ENCODE results near the gene WASF3.

Gene WASF3

GRCh38 chr13:26541678-26542568 is 15.6 kb upstream of the WASF3 start:
- Histone ChIP-seq H3K36me3 (ENCODE audit: control insufficient read depth in 1 of 2, insufficient read depth in 2 of 2, low read length in 2 of 2) (no peaks in the 10 kb centered on the region), H3K4me1 (ENCODE audit: control insufficient read depth in 1 of 2, insufficient read depth in 2 of 2, low read length in 2 of 2) (peaks cover 0 to 7% of the 10 kb centered on the region in 2 donors), H3K27ac (ENCODE audit: low read depth, low read length) (no peak overlapping the region), H3K4me3 (ENCODE audit: low read depth in 1 of 2, low read length in 2 of 2) (no peak overlapping the region), H3K9me3 (ENCODE audit: control insufficient read depth in 1 of 2, low read length in 2 of 2) (no peaks in the 10 kb centered on the region), H3K27me3 (ENCODE audit: control insufficient read depth in 1 of 2, insufficient read depth in 2 of 2, low read length in 2 of 2) (peaks cover 0 to 5% of the 10 kb centered on the region in 2 donors), H3K9ac (ENCODE audit: low read depth in 1 of 2, low read length in 2 of 2) (no peak overlapping the region)

DNA sequence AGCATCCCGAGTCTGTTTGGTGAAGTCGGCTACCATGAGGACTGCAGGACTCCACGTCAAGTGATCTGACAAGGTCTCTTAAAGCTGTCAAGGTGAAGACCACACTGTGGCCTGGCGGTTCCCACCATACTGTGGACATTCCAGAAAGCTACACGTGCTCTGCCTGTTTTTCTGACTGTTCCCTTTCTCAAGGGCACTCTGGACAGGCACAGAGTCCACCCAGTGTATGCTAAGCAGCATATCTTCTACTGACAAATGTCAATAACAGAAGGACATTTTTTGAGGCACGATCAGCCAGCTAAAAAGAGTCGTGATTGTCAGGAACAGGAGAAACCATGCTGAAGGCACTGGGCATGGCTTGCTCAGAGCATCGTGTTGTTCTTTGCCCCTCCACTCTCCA is 12.8 kb upstream of the WASF3 start:
- H3K27ac ChIP-seq (ENCODE audit: low read depth, low read length): no peak overlapping the region
- H3K9ac ChIP-seq (ENCODE audit: low read depth in 1 of 2, low read length in 2 of 2): no peak overlapping the region
- no peaks in the 10 kb centered on the region for H3K4me1 ChIP-seq (ENCODE audit: control insufficient read depth in 1 of 2, insufficient read depth in 2 of 2, low read length in 2 of 2)
- no peaks in the 10 kb centered on the region for H3K36me3 ChIP-seq (ENCODE audit: control insufficient read depth in 1 of 2, insufficient read depth in 2 of 2, low read length in 2 of 2)
- H3K9me3 ChIP-seq (ENCODE audit: control insufficient read depth in 1 of 2, low read length in 2 of 2): no peaks in the 10 kb centered on the region
- H3K4me3 ChIP-seq (ENCODE audit: low read depth in 1 of 2, low read length in 2 of 2): no peak overlapping the region
- H3K27me3 ChIP-seq (ENCODE audit: control insufficient read depth in 1 of 2, insufficient read depth in 2 of 2, low read length in 2 of 2): peaks cover 0 to 8% of the 10 kb centered on the region in 2 donors

DNA sequence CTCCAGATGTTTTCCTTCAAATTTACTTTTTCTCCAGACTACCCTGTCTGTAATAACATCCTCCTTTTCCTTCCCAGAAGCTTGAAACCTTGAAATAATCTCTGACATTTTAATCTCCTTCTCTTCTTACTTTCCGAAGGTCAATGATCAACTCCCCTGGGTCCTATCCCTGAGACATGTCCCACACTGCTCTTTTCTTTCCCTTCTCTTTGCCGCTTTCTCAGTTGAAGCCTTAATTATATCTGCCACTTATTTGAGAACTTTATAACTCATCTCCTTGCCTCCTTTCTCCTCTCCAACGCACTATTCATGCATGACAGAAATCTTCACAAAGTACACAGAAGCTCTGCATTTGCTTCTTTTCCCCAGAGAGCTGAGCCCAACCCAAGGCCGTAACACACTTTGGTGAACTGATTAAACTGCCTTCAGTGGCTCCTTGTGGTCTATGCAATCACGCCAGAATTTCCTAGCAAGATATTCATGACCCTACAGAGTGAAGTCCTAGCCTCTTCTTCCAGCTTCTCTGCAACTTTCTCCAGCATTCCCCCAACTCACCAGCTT is 9.2 kb upstream of the WASF3 start:
- H3K4me1 ChIP-seq (ENCODE audit: control insufficient read depth in 1 of 2, insufficient read depth in 2 of 2, low read length in 2 of 2): no peaks in the 10 kb centered on the region
- H3K27ac ChIP-seq (ENCODE audit: low read depth, low read length): no peak overlapping the region
- no peaks in the 10 kb centered on the region for H3K9me3 ChIP-seq (ENCODE audit: control insufficient read depth in 1 of 2, low read length in 2 of 2)
- peaks cover 11 to 15% of the 10 kb centered on the region in 2 donors for H3K27me3 ChIP-seq (ENCODE audit: control insufficient read depth in 1 of 2, insufficient read depth in 2 of 2, low read length in 2 of 2)
- no peak overlapping the region for H3K4me3 ChIP-seq (ENCODE audit: low read depth in 1 of 2, low read length in 2 of 2)
- no peak overlapping the region for H3K9ac ChIP-seq (ENCODE audit: low read depth in 1 of 2, low read length in 2 of 2)
- no peaks in the 10 kb centered on the region for H3K36me3 ChIP-seq (ENCODE audit: control insufficient read depth in 1 of 2, insufficient read depth in 2 of 2, low read length in 2 of 2)

DNA sequence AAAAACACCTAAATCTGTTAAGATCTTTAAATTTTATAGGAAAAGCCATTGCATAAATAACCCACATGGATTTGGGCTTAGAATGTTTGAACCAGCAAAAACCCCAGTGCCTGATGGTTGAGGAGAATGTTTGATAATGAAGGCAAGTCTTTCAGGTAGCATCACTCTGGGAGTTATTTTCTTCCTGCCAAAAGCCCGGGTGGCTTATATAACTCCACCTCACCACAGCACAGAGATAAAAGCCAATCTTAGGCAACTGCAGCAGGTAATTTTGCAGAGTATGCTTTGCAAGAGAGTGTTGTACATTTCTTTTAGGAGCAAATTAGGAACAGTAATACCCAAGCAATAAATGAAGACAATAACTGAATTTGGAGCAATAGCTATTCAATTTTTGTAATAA is 7.8 kb upstream of the WASF3 start:
- H3K27me3 ChIP-seq (ENCODE audit: control insufficient read depth in 1 of 2, insufficient read depth in 2 of 2, low read length in 2 of 2): peaks cover 9 to 15% of the 10 kb centered on the region in 2 donors
- H3K36me3 ChIP-seq (ENCODE audit: control insufficient read depth in 1 of 2, insufficient read depth in 2 of 2, low read length in 2 of 2): no peaks in the 10 kb centered on the region
- H3K4me1 ChIP-seq (ENCODE audit: control insufficient read depth in 1 of 2, insufficient read depth in 2 of 2, low read length in 2 of 2): no peaks in the 10 kb centered on the region
- no peak overlapping the region for H3K4me3 ChIP-seq (ENCODE audit: low read depth in 1 of 2, low read length in 2 of 2)
- H3K27ac ChIP-seq (ENCODE audit: low read depth, low read length): no peak overlapping the region
- no peaks in the 10 kb centered on the region for H3K9me3 ChIP-seq (ENCODE audit: control insufficient read depth in 1 of 2, low read length in 2 of 2)
- H3K9ac ChIP-seq (ENCODE audit: low read depth in 1 of 2, low read length in 2 of 2): no peak overlapping the region

DNA sequence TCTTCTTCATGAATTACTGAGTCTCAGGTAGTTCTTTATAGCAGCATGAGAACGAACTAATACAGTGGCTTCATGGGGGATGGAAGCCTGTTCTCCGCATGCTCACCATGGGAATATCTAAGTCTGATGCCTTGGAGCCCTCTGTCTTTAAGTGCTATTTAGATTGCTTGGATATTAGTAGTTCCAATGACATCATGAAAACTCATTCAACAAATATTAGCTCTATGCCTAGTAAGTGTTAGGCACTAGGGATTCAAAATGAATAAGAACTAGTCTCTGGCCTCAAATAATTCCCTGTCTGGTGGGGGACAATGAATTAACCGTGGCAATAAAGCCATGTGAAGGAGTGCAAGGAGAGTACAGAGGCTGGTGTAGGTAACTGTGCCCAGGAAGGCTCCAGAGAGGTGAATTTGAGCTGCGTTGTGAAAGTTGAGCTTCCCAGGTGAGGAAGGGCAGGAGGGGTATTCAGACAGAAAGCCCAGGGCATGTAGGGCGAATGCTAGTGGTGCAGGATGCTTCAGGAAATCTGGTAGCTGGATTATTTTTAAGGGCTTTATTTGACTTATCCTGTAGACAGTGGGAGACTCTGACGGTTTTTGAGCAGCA is 6.1 kb upstream of the WASF3 start:
- Histone ChIP-seq H3K9ac (ENCODE audit: low read depth in 1 of 2, low read length in 2 of 2) (no peak overlapping the region), H3K9me3 (ENCODE audit: control insufficient read depth in 1 of 2, low read length in 2 of 2) (no peaks in the 10 kb centered on the region), H3K36me3 (ENCODE audit: control insufficient read depth in 1 of 2, insufficient read depth in 2 of 2, low read length in 2 of 2) (no peaks in the 10 kb centered on the region), H3K27me3 (ENCODE audit: control insufficient read depth in 1 of 2, insufficient read depth in 2 of 2, low read length in 2 of 2) (peaks cover 11 to 15% of the 10 kb centered on the region in 2 donors), H3K4me3 (ENCODE audit: low read depth in 1 of 2, low read length in 2 of 2) (no peak overlapping the region), H3K4me1 (ENCODE audit: control insufficient read depth in 1 of 2, insufficient read depth in 2 of 2, low read length in 2 of 2) (no peaks in the 10 kb centered on the region), H3K27ac (ENCODE audit: low read depth, low read length) (no peak overlapping the region)

DNA sequence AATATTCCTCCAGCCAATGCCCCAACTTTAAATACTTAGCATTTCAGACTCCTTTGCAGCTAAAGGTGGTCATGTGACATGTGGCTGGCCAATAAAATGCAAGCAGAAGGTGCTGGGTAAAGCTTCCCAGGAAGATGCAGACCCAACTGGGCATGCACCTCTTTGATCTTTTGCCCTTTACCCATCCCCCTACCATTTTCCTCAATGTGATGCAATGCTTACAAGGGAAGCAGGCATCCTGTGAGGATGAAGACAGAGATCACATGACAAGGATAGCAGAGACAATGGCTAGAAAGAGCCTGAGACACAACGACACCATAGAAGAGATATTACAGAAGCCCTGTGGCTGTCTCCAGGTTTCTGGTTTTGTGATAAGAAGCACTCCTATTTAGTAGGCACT is 2.1 kb upstream of the WASF3 start:
- Histone ChIP-seq H3K36me3 (ENCODE audit: control insufficient read depth in 1 of 2, insufficient read depth in 2 of 2, low read length in 2 of 2) (no peaks in the 10 kb centered on the region), H3K27me3 (ENCODE audit: control insufficient read depth in 1 of 2, insufficient read depth in 2 of 2, low read length in 2 of 2) (peaks cover 16 to 34% of the 10 kb centered on the region in 2 donors), H3K4me3 (ENCODE audit: low read depth in 1 of 2, low read length in 2 of 2) (no peak overlapping the region), H3K27ac (ENCODE audit: low read depth, low read length) (no peak overlapping the region), H3K4me1 (ENCODE audit: control insufficient read depth in 1 of 2, insufficient read depth in 2 of 2, low read length in 2 of 2) (peaks cover 3 to 8% of the 10 kb centered on the region in 2 donors), H3K9me3 (ENCODE audit: control insufficient read depth in 1 of 2, low read length in 2 of 2) (no peaks in the 10 kb centered on the region), H3K9ac (ENCODE audit: low read depth in 1 of 2, low read length in 2 of 2) (no peak overlapping the region)

DNA sequence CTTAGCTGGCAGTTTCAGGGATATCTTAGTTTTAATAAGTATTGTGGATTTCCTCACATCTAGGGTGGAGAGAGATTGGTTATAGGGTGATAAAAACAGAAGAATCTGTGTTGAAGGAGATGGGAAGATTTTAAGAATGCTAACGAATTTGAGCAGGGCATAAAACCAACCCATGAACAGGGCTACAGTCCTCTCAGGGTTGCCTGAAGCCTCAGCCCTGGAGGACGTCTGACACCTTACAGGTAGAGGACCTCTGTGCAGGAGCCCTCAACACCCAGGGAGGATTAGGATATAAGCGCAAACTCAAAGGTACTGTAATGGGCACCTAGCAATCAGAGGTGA is 461 bp upstream of the WASF3 start:
- Histone ChIP-seq H3K27ac (ENCODE audit: low read depth, low read length) (no peak overlapping the region), H3K4me1 (ENCODE audit: control insufficient read depth in 1 of 2, insufficient read depth in 2 of 2, low read length in 2 of 2) (peaks cover 3 to 8% of the 10 kb centered on the region in 2 donors), H3K9me3 (ENCODE audit: control insufficient read depth in 1 of 2, low read length in 2 of 2) (no peaks in the 10 kb centered on the region), H3K4me3 (ENCODE audit: low read depth in 1 of 2, low read length in 2 of 2) (peak overlapping the region; percentile 50 to 63), H3K9ac (ENCODE audit: low read depth in 1 of 2, low read length in 2 of 2) (no peak overlapping the region), H3K27me3 (ENCODE audit: control insufficient read depth in 1 of 2, insufficient read depth in 2 of 2, low read length in 2 of 2) (peaks cover 19 to 28% of the 10 kb centered on the region in 2 donors), H3K36me3 (ENCODE audit: control insufficient read depth in 1 of 2, insufficient read depth in 2 of 2, low read length in 2 of 2) (no peaks in the 10 kb centered on the region)

DNA sequence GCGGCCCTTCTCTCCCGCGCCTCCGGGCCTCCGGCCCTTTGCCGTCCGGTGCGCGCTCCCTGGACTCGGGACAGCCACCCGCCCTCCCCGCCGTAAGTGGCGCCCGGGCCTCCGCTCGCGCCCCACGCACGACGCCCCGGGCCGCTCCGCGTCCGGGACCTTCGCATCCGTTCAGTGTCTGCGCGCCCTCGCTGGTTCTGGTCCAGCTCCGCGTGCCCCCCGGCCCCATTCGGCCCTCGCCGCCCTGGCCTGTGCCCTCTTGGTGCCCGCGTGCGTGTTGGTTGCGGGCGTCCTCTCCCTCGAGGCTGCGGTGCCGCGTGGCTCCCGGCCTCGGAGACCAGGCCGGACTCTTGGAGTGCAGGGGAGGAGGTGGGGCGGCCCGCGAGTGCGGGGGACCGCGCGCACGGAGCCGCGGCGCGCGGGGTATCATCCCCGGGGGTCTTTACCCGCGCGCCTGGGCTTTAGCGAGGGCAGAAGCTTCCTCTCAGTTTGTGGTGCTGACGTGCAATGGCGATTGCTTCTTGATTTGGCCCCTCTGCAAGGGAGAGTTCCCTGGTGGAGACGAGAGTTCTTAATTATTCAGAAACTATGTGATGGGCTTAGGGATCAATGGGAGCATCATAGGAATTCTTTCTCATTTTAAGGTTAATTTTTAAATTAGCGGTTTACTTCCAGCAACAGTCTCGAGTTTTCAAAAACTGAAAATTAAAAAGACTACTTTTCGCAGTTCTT is 757 bp downstream of the WASF3 start:
- H3K9me3 ChIP-seq (ENCODE audit: control insufficient read depth in 1 of 2, low read length in 2 of 2): no peaks in the 10 kb centered on the region
- H3K27ac ChIP-seq (ENCODE audit: low read depth, low read length): no peak overlapping the region
- H3K4me3 ChIP-seq (ENCODE audit: low read depth in 1 of 2, low read length in 2 of 2): peak overlapping the region; percentile 52 to 54

GRCh38 chr13:26558987-26559386 is 1.5 kb downstream of the WASF3 start:
- no peak overlapping the region for H3K9ac ChIP-seq (ENCODE audit: low read depth in 1 of 2, low read length in 2 of 2)
- H3K36me3 ChIP-seq (ENCODE audit: control insufficient read depth in 1 of 2, insufficient read depth in 2 of 2, low read length in 2 of 2): no peaks in the 10 kb centered on the region
- H3K4me3 ChIP-seq (ENCODE audit: low read depth in 1 of 2, low read length in 2 of 2): no peak overlapping the region
- peaks cover 24% of the 10 kb centered on the region in 2 donors for H3K27me3 ChIP-seq (ENCODE audit: control insufficient read depth in 1 of 2, insufficient read depth in 2 of 2, low read length in 2 of 2)
- no peaks in the 10 kb centered on the region for H3K9me3 ChIP-seq (ENCODE audit: control insufficient read depth in 1 of 2, low read length in 2 of 2)
- H3K27ac ChIP-seq (ENCODE audit: low read depth, low read length): no peak overlapping the region
- H3K4me1 ChIP-seq (ENCODE audit: control insufficient read depth in 1 of 2, insufficient read depth in 2 of 2, low read length in 2 of 2): peaks cover 3 to 8% of the 10 kb centered on the region in 2 donors

More for the DNA sequence above, 757 bp downstream of the WASF3 start:
- H3K27me3 ChIP-seq (ENCODE audit: control insufficient read depth in 1 of 2, insufficient read depth in 2 of 2, low read length in 2 of 2): peaks cover 24% of the 10 kb centered on the region in 2 donors
- peaks cover 3 to 8% of the 10 kb centered on the region in 2 donors for H3K4me1 ChIP-seq (ENCODE audit: control insufficient read depth in 1 of 2, insufficient read depth in 2 of 2, low read length in 2 of 2)
- H3K9ac ChIP-seq (ENCODE audit: low read depth in 1 of 2, low read length in 2 of 2): no peak overlapping the region
- H3K36me3 ChIP-seq (ENCODE audit: control insufficient read depth in 1 of 2, insufficient read depth in 2 of 2, low read length in 2 of 2): no peaks in the 10 kb centered on the region

- H3K4me1 ChIP-seq (ENCODE audit: control insufficient read depth in 1 of 2, insufficient read depth in 2 of 2, low read length in 2 of 2): peaks cover 3 to 8% of the 10 kb centered on the region in 2 donors
- no peaks in the 10 kb centered on the region for H3K36me3 ChIP-seq (ENCODE audit: control insufficient read depth in 1 of 2, insufficient read depth in 2 of 2, low read length in 2 of 2)
- H3K4me3 ChIP-seq (ENCODE audit: low read depth in 1 of 2, low read length in 2 of 2): no peak overlapping the region
- H3K27me3 ChIP-seq (ENCODE audit: control insufficient read depth in 1 of 2, insufficient read depth in 2 of 2, low read length in 2 of 2): peaks cover 21 to 24% of the 10 kb centered on the region in 2 donors
- no peaks in the 10 kb centered on the region for H3K9me3 ChIP-seq (ENCODE audit: control insufficient read depth in 1 of 2, low read length in 2 of 2)
- H3K9ac ChIP-seq (ENCODE audit: low read depth in 1 of 2, low read length in 2 of 2): no peak overlapping the region
- H3K27ac ChIP-seq (ENCODE audit: low read depth, low read length): no peak overlapping the region
Measured at GRCh38 chr13:26560456-26560855, 3.0 kb downstream of the WASF3 start.
